Left forelimb (tissue), 1 donor: ENCODE data around the gene PTPN9.
A peak's percentile ranks its signal among the peaks of the same experiment; 100 is the strongest.
"Not testable (repeated sequence)": the region's sequence is repeated elsewhere in the genome, so short reads cannot be mapped to it uniquely, and the experiment has no call there.

Experiments used
- DNase-seq: peaks from one replicate; pipeline ENCODE4 v3.0.0-alpha.2; 2018; ENCODE audit warnings: low spot score

The PTPN9 gene

GRCh38 chr15:75578948-75579920 is at the start of gene PTPN9:
PTPN9 (minus strand) TSS chr15:75579315; CDS start chr15:75578776, 539 bp downstream.
- DNase-seq: peak; percentile 88

- DNase-seq: peak; percentile 97
Observed at GRCh38 chr15:75625542-75626347, 46.6 kb upstream of the PTPN9 start, which contains the start of gene SNUPN. SNUPN (minus strand) TSS chr15:75625725; CDS start chr15:75621051, 4,674 bp downstream.

GRCh38 chr15:75622505-75622904 is 43.4 kb upstream of the PTPN9 start:
- DNase-seq: no peak

GRCh38 chr15:75620841-75621391 is 41.8 kb upstream of the PTPN9 start:
- peak; percentile 80 for DNase-seq

GRCh38 chr15:75620058-75620820 is 41.1 kb upstream of the PTPN9 start:
- DNase-seq: peak; percentile 71

- no peak for DNase-seq
Observed at GRCh38 chr15:75616766-75617165, 37.7 kb upstream of the PTPN9 start.

- DNase-seq: no peak
Observed at GRCh38 chr15:75606711-75607699, 27.9 kb upstream of the PTPN9 start.

- DNase-seq: no peak
Observed at GRCh38 chr15:75606026-75606425, 26.9 kb upstream of the PTPN9 start.

GRCh38 chr15:75599401-75599800 is 20.3 kb upstream of the PTPN9 start:
- DNase-seq: no peak

GRCh38 chr15:75598361-75598760 is 19.2 kb upstream of the PTPN9 start:
- DNase-seq: no peak

GRCh38 chr15:75597667-75598341 is 18.7 kb upstream of the PTPN9 start:
- DNase-seq: no peak

- DNase-seq: no peak
Observed at GRCh38 chr15:75596703-75597345, 17.7 kb upstream of the PTPN9 start.

GRCh38 chr15:75594276-75594675 is 15.2 kb upstream of the PTPN9 start:
- DNase-seq: no peak

- DNase-seq: no peak
Observed at GRCh38 chr15:75591655-75592364, 12.7 kb upstream of the PTPN9 start.

- DNase-seq: no peak
Observed at GRCh38 chr15:75590239-75590638, 11.1 kb upstream of the PTPN9 start.

- no peak for DNase-seq
Observed at GRCh38 chr15:75589071-75589470, 10.0 kb upstream of the PTPN9 start.

GRCh38 chr15:75586422-75586821 is 7.3 kb upstream of the PTPN9 start:
- DNase-seq: not testable (repeated sequence)

- DNase-seq: no peak
Observed at GRCh38 chr15:75584121-75584520, 5.0 kb upstream of the PTPN9 start.

- DNase-seq: no peak
Observed at GRCh38 chr15:75583701-75584100, 4.6 kb upstream of the PTPN9 start.
